Raji (cell line): ENCODE data around the gene MYO1H.

Experiments used
- POLR2A ChIP-seq: IDR thresholded peaks from 2 replicates; pipeline ENCODE4 v1.6.1; 2011; ENCODE audit warnings: low read depth, low read length, control low read depth; ENCODE audit not compliant: insufficient read depth

MYO1H gene

GRCh38 chr12:109487181-109488050 is 139.7 kb downstream of the MYO1H start:
- TF ChIP-seq POLR2A, result no peak

- no peak for TF ChIP-seq POLR2A
These were observed 140.5 kb downstream of the MYO1H start for GRCh38 chr12:109488051-109488665.

- TF ChIP-seq POLR2A, result no peak
These were observed 141.6 kb downstream of the MYO1H start for GRCh38 chr12:109489016-109489954.

- no peak for TF ChIP-seq POLR2A
These were observed 142.4 kb downstream of the MYO1H start for GRCh38 chr12:109489955-109490565.

- no peak for TF ChIP-seq POLR2A
These were observed 144.0 kb downstream of the MYO1H start for GRCh38 chr12:109491671-109492070.

- TF ChIP-seq POLR2A, result no peak
These were observed 144.7 kb downstream of the MYO1H start for GRCh38 chr12:109492371-109492770.

GRCh38 chr12:109493090-109493489 is 145.4 kb downstream of the MYO1H start:
- no peak for TF ChIP-seq POLR2A

- TF ChIP-seq POLR2A, result no peak
These were observed 146.2 kb downstream of the MYO1H start for GRCh38 chr12:109493938-109494337.

GRCh38 chr12:109494348-109494881 is 146.7 kb downstream of the MYO1H start:
- TF ChIP-seq POLR2A, result no peak

- no peak for TF ChIP-seq POLR2A
These were observed 147.3 kb downstream of the MYO1H start for GRCh38 chr12:109495012-109495411.

GRCh38 chr12:109496306-109496705 is 148.6 kb downstream of the MYO1H start:
- TF ChIP-seq POLR2A, result no peak

GRCh38 chr12:109497675-109498074 is 150.0 kb downstream of the MYO1H start:
- no peak for TF ChIP-seq POLR2A
